Endometrial microvascular endothelial cells (primary cell): Measurements from ENCODE around the gene C12orf75. TPM values are rescaled to one million over a fixed set of nuclear protein-coding genes. Genes with fewer than 3 reads are reported as not detected.

Experiments used
- in situ Hi-C: cut with HindIII; loops from 2 replicates; pipeline ENCODE4 v1.10.0; 2017; ENCODE audit warnings: low sequenced_read_pairs, low pct_unique_long_range_greater_than_20kb; ENCODE audit errors: inconsistent ontology term
- total RNA-seq: library from RNA; depleted of rRNA; stranded (reverse); fragments of >200 nt; gene quantifications from one replicate; pipeline ENCODE4 v1.2.3, GENCODE V29; 2015; ENCODE audit errors: inconsistent ontology term

The C12orf75 gene
- total RNA-seq, 1 donor from 2014 or later: 88.9 TPM

DNA sequence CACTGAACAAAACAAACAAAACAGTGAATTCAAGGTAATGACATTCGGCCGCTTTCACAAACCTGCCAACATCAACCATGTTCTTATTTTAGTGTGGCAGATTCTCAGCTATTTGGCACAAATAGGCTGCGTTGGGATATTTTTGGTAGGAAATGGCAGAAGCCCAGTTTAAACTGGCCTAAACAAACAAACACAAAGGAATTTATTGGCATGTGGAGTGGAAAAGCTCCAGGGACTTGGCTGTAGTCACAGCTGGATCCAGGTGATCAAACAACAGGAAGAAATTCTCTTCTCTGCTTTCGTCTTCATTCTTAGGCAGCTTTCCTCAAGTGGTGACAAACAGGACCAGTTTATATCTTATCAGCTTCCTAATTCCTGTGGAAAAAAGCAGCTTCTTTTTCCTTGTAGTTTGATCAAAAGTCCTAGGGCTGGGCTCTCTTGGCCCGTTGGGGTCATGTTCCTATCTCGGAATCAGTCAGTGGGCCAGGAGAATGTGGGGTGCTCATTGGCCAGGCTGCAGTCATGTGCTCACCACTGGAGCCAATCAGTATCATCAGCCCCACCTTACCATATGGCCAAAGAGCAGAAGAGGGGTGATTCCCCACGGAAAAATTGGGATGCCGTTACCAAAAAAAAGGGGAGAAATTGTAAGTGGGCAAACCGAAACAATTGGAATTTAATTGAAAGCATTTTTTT is 22.6 kb downstream of the C12orf75 start:
- in situ Hi-C loops: no loop called here

DNA sequence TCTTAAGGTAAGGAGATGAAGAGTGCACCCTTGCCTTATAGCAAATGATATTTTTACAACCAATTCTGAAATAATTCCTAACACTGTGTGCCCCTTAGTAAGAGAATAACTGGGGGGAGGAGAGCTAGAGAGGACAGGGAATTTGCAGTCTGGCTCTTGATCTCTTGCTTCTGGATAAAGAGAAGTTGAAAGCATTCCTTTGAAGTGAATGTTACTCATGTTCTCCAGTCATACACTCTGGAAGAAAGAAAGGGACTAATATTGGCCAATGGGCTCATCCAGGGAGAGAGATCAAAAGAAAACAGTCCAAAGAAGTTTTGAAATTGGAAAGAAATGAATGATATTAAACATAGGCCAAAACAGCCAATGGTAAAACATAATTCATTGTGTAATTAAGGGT is 25.3 kb downstream of the C12orf75 start:
- in situ Hi-C loops: no loop called here

DNA sequence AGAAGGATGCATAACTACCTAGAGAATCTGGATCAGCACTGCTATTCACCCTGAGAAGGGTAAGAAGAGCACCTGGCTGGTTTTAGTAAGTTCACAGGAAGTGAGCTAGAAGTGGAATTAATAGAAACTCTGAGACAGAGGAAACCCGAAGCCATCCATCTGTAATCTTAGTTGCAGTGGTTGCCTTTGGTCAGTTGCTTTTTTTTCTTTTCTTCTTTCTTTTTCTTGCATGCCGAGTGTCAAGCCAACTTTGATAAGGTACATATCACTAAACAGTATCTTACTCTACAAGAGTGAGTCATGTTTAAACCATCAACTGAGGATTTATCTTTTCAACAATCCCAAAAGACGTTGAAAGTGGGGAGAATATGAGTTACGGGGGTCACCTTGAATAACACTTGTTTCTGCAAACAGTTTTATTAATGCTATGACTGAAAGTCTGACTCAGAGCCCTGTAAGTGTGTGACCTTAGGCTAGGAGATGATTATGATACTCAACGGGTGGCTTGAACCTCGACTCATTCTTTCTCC is 26.7 kb downstream of the C12orf75 start:
- in situ Hi-C loops: no loop called here

DNA sequence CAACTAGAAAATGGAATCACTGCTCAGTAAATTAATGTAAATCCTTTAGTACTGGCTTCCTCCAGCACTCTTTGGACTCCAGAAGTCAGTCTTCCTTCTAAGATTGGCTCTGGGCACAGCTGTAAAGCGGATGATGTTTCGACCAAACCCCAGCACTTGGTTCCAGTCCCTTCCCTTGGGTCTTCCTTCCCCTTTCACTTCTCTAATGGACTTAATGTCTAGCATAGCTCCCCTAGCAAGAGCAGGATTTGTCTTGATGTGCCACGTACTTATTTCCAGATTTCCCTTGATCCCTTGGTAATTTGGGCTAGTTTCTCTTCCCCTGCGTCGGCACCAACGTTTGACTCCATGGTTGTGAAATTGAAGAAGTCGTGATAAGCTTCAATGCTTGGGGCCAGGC is 28.3 kb downstream of the C12orf75 start:
- in situ Hi-C loops: no loop called here

DNA sequence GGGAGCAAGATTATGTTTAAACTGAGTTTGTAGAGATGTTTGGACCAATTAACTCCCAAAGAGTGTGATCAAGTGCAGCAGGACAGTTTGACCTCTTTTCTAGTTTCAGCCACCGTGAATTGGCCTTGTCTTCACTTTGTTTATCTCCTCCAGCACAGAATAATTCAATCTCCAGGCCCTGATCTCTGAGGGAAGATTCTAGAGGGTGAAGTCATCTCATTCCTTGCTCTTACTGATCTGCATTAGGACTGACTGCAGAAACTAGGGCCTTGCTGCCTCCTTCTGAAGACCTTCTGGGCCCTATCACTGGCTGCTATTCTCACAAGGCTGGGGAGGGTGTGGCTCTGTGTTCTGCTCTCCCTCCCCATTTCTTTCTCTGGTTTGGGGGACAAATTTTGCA is 29.4 kb downstream of the C12orf75 start:
- in situ Hi-C loops: no loop called here

DNA sequence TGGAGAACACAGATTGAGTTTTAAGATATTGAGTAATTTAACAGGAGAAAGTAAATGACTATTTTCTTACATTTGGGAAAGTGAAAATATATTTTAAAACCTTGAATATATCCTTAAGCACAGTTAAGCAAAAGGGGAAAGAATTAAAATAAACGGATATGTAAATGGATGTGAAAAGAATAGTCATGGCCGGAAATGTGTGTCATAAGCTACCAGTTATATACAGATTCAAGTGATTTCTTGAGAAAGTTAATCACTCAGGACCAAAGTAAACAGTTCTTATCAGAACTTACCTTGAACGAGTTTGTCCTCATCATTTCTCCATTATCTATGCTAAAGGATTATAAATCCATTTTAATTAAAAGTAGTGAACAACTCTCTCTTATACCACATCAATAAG is 33.4 kb downstream of the C12orf75 start:
- in situ Hi-C loops: no loop called here

DNA sequence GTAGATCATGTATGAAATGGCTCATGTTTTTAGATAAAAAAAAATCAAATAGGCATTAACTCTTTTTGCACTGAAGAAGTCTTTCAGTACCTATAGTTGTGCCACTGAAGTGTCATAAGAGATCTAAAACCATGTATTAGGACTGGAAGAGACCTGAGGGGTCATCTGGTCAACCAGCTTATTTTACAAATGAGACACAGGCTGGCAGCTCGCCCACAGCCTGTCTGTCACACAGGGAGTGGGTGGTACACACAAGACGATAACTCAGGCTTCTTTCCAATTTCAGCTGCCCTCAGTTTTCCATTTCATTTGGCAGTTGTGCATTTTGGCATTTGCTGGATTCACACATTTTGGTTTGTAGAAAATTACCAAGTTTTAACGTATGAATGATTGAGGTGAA is 34.7 kb downstream of the C12orf75 start:
- in situ Hi-C loops: no loop called here

DNA sequence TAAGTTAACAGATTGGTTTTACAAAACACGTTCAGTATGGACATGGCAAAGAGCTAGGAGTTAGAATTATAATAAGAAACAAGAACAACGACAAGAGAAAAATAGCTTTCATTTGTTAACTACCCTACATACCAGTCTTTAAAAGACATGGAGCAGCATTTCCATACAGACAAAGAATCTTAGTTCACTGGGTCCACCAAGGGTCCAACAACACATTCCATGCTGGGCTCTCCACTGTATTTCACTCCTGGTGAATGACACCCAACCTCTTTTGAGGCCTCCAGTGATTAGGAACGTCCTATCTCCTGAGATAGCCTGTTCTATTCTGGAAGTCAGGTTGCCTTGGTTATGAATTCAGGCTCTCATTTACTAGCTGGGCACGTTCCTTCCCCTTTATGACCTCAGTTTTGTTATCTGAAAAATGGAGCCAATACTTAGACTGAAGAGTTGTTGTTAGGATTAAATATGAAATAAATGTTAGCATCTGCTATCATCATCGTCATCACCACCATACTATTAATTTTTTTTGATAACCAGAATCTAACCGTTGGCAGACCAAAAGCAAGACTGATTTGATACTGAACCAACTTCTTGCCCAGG is 37.7 kb downstream of the C12orf75 start:
- in situ Hi-C loops: no loop called here

DNA sequence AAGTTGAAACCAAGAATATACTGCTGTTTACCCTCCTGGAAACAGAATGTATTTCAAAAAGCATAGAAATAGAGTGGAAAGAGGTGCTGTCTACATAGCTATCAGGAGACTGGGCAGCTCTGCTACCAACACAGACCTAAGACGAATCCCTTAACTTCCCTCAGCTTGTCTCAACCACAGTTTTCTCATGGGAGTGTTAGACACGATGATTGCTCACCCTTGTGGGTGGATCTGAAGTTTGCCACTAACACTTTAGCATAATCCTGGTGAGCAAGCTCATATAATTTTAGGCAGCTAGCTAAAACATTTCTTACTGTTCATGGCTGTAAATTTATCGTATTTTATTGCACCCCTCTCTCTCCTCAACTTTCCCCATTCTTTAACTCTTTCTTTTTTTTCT is 38.5 kb downstream of the C12orf75 start:
- in situ Hi-C loops: no loop called here

DNA sequence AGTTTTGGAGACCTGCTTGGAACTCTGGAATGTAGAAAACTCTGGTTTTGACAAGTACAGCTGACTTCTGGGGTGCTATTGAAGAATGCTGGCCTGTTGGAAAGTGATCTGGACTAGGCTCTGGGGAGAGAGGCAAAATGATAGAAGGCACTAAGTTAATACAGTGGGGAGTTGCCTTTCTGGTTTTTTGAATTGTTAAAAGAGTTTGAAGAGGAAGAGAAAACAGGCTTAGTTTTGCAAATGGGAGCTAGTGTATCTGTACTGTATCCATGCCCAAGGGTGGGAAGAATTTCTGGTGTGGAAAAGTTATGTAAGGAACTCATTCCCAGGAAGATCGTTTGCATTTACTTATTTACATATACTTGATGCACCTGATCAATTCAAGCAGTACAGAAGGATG is 43.8 kb downstream of the C12orf75 start:
- in situ Hi-C loops: no loop called here

DNA sequence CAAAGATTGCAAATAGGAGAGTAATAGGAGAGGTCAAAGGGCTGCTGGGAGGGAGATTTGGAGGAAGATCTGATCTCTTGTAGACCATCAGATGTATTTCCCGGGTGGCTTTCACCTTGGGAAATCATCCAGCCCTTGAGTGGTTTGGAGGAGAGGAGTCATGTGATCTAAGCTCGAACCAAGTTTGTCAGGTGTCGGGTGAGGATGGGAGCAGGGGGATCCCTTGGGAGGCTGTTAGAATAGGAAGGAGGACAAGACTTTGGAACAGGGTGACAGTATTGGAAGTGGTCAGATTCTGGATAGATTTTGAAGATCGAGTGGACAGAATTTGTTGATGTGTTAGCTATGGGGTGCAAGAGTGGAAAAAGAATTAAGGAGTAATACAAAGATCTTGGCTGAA is 46.6 kb downstream of the C12orf75 start:
- in situ Hi-C loops: no loop called here

DNA sequence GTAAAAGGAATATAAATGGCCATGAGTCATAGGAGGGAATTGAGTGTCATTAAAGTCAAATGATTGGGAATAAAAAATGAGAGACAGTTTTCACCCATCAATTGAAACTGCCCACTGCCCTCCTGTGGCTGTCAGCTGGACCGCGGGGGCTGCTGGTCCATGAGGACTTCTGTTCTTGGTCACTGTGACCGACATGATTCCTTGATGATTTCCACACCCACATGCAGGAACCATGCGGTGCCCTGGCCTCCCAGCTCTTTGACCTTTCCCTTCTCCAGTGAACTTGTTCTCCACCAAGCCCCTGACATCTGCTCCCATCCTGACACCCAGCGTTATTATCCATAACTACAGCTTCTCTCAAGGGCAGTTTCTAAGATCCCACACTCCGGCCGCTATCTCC is 48.4 kb downstream of the C12orf75 start:
- in situ Hi-C loops: no loop called here

DNA sequence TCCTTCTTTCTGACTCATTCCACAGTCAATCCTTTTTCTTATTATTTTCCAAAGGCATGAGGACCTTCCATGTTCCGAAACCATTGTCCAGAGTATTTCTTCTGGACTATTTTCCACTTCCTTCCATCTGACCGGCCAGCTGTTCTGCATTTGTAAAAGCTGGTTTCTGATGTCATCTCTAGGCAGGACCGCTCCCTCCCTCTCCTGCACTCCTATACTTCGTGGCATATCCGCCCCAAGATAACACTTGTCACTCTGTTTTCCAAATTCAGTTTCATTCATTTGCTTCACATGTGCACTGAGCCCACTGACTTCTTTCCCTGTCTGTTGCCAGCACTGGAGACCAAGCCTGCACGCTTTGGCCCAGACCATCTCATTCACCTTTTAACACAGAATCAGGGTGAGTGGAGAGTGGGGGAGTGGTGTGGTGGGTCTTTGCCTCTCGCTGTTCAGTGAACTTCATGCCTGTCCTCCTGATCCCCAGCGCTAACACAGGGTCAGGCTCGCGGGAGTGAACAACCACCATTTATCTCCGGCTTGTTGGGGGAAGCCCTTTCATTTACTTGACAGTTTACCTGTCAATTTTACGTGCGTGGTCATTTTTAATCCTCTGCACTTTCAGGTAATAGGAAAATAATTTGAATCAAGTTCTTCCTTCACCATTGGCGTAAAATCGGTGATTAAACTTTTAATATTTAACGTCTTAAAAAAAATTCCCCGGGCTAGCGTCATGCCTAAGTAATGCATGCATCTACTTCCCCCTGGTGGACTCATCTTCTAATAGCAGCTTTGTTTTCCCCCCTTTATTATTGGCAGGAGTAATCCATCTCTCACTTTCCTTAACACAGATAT is 52.5 kb downstream of the C12orf75 start:
- in situ Hi-C loops: no loop called here

DNA sequence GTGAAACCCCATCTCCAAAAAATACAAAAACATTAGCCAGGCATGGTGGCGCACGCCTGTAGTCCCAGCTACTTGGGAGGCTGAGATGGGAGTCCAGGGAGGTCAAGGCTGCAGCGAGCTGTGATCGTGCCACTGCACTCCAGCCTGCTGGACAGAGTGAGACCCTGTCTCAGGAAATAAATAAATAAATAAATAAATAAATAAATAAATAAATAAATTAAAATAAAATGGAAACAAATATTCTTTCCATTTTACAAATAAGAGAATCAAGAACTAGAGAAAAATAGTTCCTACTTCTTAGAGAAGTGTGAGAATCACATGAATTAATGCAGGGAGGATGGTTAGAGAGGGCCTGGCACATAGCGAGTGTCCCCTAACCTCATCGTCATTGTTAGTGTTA is 53.7 kb downstream of the C12orf75 start:
- in situ Hi-C loops: no loop called here

DNA sequence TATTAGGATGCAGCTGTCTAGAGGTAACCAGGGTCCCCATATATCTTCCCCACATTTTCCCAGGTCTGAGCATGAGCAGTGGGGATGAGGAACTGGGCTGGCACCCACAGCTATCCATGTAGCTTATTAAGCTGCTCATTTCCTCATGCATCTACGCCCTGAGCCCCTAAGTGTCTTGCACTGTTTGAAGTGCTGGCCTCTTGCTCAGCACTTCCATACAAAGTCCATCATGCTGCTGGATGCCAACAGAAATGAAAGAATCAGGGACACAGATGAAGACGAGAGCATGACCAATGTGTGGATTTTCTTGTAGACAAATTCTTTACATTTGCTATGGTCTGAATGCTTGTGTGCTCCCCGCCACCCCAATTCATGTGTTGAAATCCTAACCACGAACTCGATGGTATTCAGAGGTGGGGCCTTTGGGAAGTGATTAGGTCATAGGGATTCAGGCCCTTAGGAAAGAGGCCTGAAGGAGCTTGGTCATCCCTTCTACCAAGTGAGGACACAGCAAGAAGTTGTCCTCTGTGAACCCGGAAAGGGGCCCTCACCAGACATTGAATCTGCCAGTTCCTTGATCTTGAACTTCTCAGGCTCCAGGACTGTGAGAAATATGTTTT is 54.5 kb downstream of the C12orf75 start:
- in situ Hi-C loops: no loop called here

DNA sequence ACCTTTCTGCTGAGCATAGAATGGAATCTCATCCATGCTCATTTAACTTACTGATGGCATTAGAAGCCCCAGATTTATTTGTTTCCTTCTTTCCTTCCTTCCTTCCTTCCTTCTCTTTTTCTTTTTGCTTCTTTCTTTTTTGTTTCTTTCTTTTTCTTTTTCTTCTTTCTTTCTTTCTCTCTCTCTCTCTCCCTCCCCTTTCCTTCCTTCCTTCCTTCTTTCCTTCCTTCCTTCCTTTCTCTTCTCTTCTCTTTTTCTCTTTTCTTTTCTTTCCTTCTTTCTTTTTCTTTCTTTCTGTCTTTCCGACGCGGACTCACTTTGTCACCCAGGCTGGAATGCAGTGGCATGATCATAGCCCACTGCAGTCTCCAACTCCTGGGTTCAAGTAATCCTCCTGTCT is 55.9 kb downstream of the C12orf75 start:
- in situ Hi-C loops: no loop called here

DNA sequence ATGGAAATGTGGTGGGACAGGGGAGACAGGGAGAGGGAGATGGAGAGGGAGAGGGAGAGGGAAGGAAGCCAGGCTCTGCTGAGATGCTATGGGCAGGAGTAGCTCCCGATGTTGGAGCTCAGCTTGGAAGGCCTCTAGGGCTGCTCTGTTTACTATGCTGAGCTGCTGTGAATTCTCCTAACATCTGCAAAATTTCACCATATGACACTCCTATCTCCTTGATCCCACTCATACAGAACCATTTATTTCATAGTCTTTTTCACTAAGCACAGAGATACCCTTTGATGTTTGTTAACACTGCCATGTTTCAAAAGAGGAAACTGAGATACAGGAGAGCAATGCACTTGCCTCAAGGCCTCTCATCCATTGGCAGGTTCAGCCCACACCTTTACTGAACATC is 60.7 kb downstream of the C12orf75 start:
- in situ Hi-C loops: no loop called here

DNA sequence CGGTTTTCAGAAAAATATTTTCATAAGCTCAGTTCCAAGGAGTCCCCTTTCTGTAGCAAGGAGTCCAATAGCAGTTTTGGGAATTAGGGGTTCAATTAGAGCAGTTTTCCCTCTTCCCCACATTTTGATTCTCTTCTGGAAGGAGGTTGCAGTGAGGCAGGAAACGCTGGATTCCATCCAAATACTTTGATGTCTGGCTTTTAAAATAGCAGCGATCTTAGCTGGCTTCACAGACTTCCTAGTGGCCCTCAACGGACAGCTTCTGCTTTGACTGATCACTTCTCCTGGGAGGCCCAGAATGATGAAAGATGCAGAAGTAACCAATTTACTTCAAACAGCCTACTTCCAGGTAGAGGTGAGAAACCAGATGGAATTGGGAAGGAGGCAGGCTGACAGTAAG is 63.1 kb downstream of the C12orf75 start:
- in situ Hi-C loops: no loop called here

DNA sequence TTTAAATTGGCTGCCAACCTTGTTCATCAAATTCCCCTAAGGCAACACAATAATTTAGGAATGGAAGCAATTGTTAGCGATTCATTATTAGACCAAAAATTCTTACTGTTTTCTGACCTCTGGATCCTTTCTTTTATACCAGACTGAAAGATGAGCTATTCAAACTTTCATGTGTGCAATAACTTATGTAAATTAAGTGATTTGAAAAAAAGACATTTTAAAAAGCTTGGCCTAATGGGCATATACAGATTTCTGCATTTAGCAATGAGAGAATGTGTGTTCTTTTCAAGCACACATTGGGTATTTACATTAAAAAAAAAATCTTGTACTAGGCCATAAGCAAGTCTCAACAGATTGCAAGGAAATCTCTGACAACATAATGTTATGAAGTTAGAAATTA is 65.5 kb downstream of the C12orf75 start:
- in situ Hi-C loops: no loop called here
